Subcutaneous abdominal adipose tissue (tissue), 5 donors: ENCODE data around the gene ATG16L2.

Source experiments
- H3K27ac ChIP-seq: one replicate; pipeline ENCODE4 v1.7.0; 2013; ENCODE audit warnings: low read depth, mild to moderate bottlenecking, inconsistent platforms, low read length, moderate library complexity
- H3K27me3 ChIP-seq, 5 donors: one replicate each; pipeline ENCODE4 v1.7.0; 2013; ENCODE audit warnings: low read length in 5 of 5, inconsistent platforms in 1 of 5; ENCODE audit not compliant: control insufficient read depth in 5 of 5, insufficient read depth in 4 of 5
- H3K36me3 ChIP-seq, 5 donors: one replicate each; pipeline ENCODE4 v1.7.0; 2013; ENCODE audit warnings: low read length in 5 of 5; ENCODE audit not compliant: control insufficient read depth in 5 of 5, insufficient read depth in 5 of 5
- H3K4me1 ChIP-seq, 5 donors: one replicate each; pipeline ENCODE4 v1.7.0; 2013; ENCODE audit warnings: low read length in 5 of 5, mild to moderate bottlenecking in 3 of 5, moderate library complexity in 1 of 5; ENCODE audit not compliant: control insufficient read depth in 5 of 5, insufficient read depth in 5 of 5
- H3K4me3 ChIP-seq, 5 donors: one replicate each; pipeline ENCODE4 v1.7.0; 2013; ENCODE audit warnings: low read length in 5 of 5, low read depth in 1 of 5
- H3K9ac ChIP-seq, 5 donors: one replicate each; pipeline ENCODE4 v1.7.0; 2013; ENCODE audit warnings: low read length in 5 of 5, mild to moderate bottlenecking in 4 of 5, moderate library complexity in 3 of 5
- H3K9me3 ChIP-seq, 5 donors: one replicate each; pipeline ENCODE4 v1.7.0; 2013; ENCODE audit warnings: low read length in 5 of 5; ENCODE audit not compliant: control insufficient read depth in 5 of 5
- donor health status: healthy.
- donor health status: healthy.
- donor health status: healthy.
- donor health status: healthy.
- donor health status: healthy.

ATG16L2 gene

GRCh38 chr11:72773291-72773690 lies 40.9 kb upstream of the ATG16L2 start:
- no peaks in the 10 kb centered on the region for H3K9me3 ChIP-seq
- H3K36me3 ChIP-seq: no peaks in the 10 kb centered on the region
- H3K27me3 ChIP-seq: no peaks in the 10 kb centered on the region
- no peak overlapping the region for H3K9ac ChIP-seq
- no peak overlapping the region for H3K27ac ChIP-seq
- no peak overlapping the region for H3K4me3 ChIP-seq
- H3K4me1 ChIP-seq: peaks cover 0 to 11% (median 8%) of the 10 kb centered on the region in 5 donors

GRCh38 chr11:72773696-72774095 lies 40.5 kb upstream of the ATG16L2 start:
- Histone ChIP-seq H3K9ac (no peak overlapping the region), H3K27me3 (no peaks in the 10 kb centered on the region), H3K36me3 (no peaks in the 10 kb centered on the region), H3K4me1 (peaks cover 0 to 11% (median 8%) of the 10 kb centered on the region in 5 donors), H3K27ac (no peak overlapping the region), H3K4me3 (no peak overlapping the region), H3K9me3 (no peaks in the 10 kb centered on the region)

- no peaks in the 10 kb centered on the region for H3K36me3 ChIP-seq
- H3K27ac ChIP-seq: no peak overlapping the region
- H3K4me3 ChIP-seq: no peak overlapping the region
- H3K9me3 ChIP-seq: no peaks in the 10 kb centered on the region
- H3K9ac ChIP-seq: no peak overlapping the region
- H3K4me1 ChIP-seq: peaks cover 0 to 11% (median 8%) of the 10 kb centered on the region in 5 donors
- H3K27me3 ChIP-seq: no peaks in the 10 kb centered on the region
Observed at GRCh38 chr11:72774499-72774898, 39.7 kb upstream of the ATG16L2 start.

GRCh38 chr11:72775288-72776110 lies 38.7 kb upstream of the ATG16L2 start:
- Histone ChIP-seq H3K27me3 (no peaks in the 10 kb centered on the region), H3K9me3 (no peaks in the 10 kb centered on the region), H3K4me3 (no peak overlapping the region), H3K36me3 (no peaks in the 10 kb centered on the region), H3K9ac (no peak overlapping the region), H3K27ac (no peak overlapping the region), H3K4me1 (peaks cover 0 to 21% (median 12%) of the 10 kb centered on the region in 5 donors)

GRCh38 chr11:72776117-72776843 lies 37.9 kb upstream of the ATG16L2 start:
- no peak overlapping the region for H3K4me3 ChIP-seq
- H3K4me1 ChIP-seq: peaks cover 0 to 28% (median 19%) of the 10 kb centered on the region in 5 donors
- no peak overlapping the region for H3K27ac ChIP-seq
- no peaks in the 10 kb centered on the region for H3K27me3 ChIP-seq
- H3K9me3 ChIP-seq: no peaks in the 10 kb centered on the region
- no peaks in the 10 kb centered on the region for H3K36me3 ChIP-seq
- H3K9ac ChIP-seq: peak overlapping the region in 1 of 5 donors; percentile 5

- Histone ChIP-seq H3K27me3 (no peaks in the 10 kb centered on the region), H3K4me3 (no peak overlapping the region), H3K9ac (no peak overlapping the region), H3K36me3 (no peaks in the 10 kb centered on the region), H3K4me1 (peaks cover 0 to 32% (median 23%) of the 10 kb centered on the region in 5 donors), H3K27ac (no peak overlapping the region), H3K9me3 (no peaks in the 10 kb centered on the region)
Observed at GRCh38 chr11:72776844-72777754, 37.1 kb upstream of the ATG16L2 start.

- Histone ChIP-seq H3K9ac (no peak overlapping the region), H3K4me3 (no peak overlapping the region), H3K9me3 (no peaks in the 10 kb centered on the region), H3K27ac (no peak overlapping the region), H3K36me3 (no peaks in the 10 kb centered on the region), H3K27me3 (peaks cover 0 to 2% (median 0%) of the 10 kb centered on the region in 5 donors), H3K4me1 (peaks cover 0 to 37% (median 25%) of the 10 kb centered on the region in 5 donors)
Observed at GRCh38 chr11:72777755-72778278, 36.4 kb upstream of the ATG16L2 start.

- Histone ChIP-seq H3K9me3 (no peaks in the 10 kb centered on the region), H3K27ac (no peak overlapping the region), H3K4me1 (peaks cover 0 to 33% (median 21%) of the 10 kb centered on the region in 5 donors), H3K9ac (no peak overlapping the region), H3K36me3 (no peaks in the 10 kb centered on the region), H3K4me3 (no peak overlapping the region), H3K27me3 (peaks cover 0 to 2% (median 0%) of the 10 kb centered on the region in 5 donors)
Observed at GRCh38 chr11:72778535-72779494, 35.4 kb upstream of the ATG16L2 start.
